GM10266 (cell line): ENCODE measurements around the gene PLPP4.

Source experiments
- DNase-seq: peaks from one replicate; pipeline ENCODE4 v3.0.0; 2012; ENCODE audit errors: extremely low spot score
- CTCF ChIP-seq: IDR thresholded peaks from 2 replicates; pipeline ENCODE4 v1.5.1; 2012; ENCODE audit warnings: mild to moderate bottlenecking, low read depth; ENCODE audit not compliant: control insufficient read depth, insufficient read depth; ENCODE audit errors: missing control alignments

Gene PLPP4

GRCh38 chr10:120483651-120484301 is 26.7 kb downstream of the PLPP4 start:
- no peak for TF ChIP-seq CTCF
- no peak for DNase-seq

GRCh38 chr10:120485946-120486345 is 28.9 kb downstream of the PLPP4 start:
- TF ChIP-seq CTCF: no peak
- no peak for DNase-seq

GRCh38 chr10:120486671-120487205 is 29.7 kb downstream of the PLPP4 start:
- no peak for TF ChIP-seq CTCF
- DNase-seq: no peak

GRCh38 chr10:120490288-120490687 is 33.3 kb downstream of the PLPP4 start:
- DNase-seq: no peak
- no peak for TF ChIP-seq CTCF

GRCh38 chr10:120492346-120492745 is 35.3 kb downstream of the PLPP4 start:
- DNase-seq: no peak
- no peak for TF ChIP-seq CTCF

GRCh38 chr10:120493411-120494312 is 36.6 kb downstream of the PLPP4 start:
- TF ChIP-seq CTCF: no peak
- DNase-seq: no peak

- no peak for DNase-seq
- TF ChIP-seq CTCF: no peak
Measured at GRCh38 chr10:120494313-120494710, 37.3 kb downstream of the PLPP4 start.
